Endometrial microvascular endothelial cells (primary cell): ENCODE results near the gene SPATA13. TPM values are rescaled to one million over a fixed set of nuclear protein-coding genes. Genes with fewer than 3 reads are reported as not detected.
"Not testable (repeated sequence)": the region's sequence is repeated elsewhere in the genome, so short reads cannot be mapped to it uniquely, and the experiment has no call there.

Experiments used
- in situ Hi-C: cut with HindIII; loops from 2 replicates; pipeline ENCODE4 v1.10.0; 2017; ENCODE audit warnings: low sequenced_read_pairs, low pct_unique_long_range_greater_than_20kb; ENCODE audit errors: inconsistent ontology term
- total RNA-seq: library from RNA; depleted of rRNA; stranded (reverse); fragments of >200 nt; gene quantifications from one replicate; pipeline ENCODE4 v1.2.3, GENCODE V29; 2015; ENCODE audit errors: inconsistent ontology term

Gene SPATA13
- total RNA-seq, 1 donor from 2014 or later = 9.3 TPM

DNA sequence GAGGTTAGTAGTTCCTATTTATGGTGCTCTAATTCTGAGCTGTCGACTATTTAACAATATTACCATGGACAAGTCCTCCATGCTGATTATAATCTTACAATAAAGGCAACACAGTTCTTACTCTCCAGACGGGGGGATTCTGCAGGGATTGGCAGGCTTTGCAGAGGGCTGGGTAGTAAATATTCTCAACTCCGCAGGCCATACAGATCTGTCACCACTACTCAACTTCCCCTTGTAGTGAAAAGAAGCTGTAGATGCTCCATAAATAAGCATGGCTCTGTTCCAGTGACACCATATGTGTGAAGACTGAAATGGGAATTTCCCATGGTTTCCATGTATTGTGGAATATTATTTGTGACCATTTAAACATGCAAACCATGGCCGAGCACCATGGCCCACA, 158.4 kb downstream of the SPATA13 start:
- in situ Hi-C loops = not testable (repeated sequence)

DNA sequence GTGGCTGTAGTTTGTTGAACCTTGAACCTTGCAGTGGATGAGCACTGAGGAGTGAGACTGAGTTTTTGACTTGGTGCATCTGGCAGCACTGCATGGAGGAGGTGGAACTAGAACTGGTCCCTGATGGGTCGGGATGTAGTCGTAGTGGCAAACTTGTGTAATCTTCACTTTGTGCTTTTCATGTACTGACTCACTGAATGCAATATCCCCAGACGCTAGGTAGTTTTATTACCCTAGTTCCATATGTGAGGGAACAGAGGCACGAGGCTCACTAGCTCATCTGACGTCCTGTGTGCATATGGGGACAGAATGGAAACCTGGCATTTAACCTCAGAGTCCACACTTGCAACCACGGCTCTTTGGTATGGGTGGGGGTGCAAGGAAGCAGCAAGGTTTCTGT, 159.1 kb downstream of the SPATA13 start:
- in situ Hi-C loops = not testable (repeated sequence)

DNA sequence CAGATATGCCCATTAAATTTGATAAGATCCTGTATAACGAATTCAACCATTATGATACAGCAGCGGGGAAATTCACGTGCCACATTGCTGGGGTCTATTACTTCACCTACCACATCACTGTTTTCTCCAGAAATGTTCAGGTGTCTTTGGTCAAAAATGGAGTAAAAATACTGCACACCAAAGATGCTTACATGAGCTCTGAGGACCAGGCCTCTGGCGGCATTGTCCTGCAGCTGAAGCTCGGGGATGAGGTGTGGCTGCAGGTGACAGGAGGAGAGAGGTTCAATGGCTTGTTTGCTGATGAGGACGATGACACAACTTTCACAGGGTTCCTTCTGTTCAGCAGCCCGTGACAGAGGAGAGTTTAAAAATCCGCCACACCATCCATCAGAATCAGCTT, 160.9 kb downstream of the SPATA13 start:
- in situ Hi-C loops = not testable (repeated sequence)

DNA sequence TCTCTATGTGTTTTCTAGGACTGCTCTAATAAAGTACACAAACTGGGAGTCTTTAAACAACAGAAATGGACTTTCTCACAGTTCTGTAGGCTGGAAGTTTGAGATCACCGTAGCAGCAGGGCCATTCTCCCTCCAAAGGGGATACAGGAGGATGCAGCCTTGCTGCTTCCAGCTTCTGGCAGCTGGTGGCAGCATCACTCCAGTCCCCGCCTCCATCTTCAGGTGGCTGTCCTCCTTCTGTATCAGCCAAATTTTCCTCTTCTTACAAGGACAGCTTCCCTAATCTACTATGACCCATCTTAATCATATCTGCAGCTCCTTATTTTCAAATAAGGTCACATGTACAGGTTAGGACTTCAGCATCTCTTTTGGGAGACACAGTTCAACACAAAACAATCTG, 161.9 kb downstream of the SPATA13 start:
- in situ Hi-C loops = not testable (repeated sequence)

DNA sequence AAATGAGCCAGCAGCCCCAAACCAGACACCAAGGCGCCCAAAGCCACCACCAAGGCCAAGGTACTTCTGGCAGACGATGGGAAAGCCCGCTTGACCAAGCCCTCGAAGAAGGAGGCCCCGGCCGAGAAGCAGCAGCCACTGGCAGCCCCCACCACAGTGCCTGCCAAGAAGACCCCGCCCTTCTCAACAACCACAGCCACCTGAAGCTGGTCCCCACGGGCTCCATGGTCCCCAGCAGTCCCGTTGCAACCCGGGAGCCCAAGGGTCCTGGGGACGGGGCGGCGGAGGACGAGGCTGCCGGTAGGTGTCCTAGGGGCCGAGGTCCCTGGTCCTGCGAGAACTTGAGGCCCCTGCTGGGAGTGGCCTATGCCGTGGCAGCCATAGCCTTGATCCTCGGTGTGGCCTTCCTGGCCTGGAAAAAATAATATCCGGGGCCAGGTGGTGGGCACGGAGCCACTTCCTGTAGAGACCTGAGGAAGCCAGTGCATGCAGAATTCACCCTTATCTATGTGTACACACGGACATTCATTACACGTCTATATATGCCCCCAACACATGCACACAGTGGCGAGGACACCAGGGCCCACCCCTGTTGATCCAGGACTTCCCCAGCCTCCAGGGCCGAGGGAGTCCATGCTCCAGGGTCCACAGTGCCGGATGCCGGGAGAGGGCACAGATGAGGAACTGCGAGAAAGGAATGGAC, 162.7 kb downstream of the SPATA13 start:
- in situ Hi-C loops = no loop called here

DNA sequence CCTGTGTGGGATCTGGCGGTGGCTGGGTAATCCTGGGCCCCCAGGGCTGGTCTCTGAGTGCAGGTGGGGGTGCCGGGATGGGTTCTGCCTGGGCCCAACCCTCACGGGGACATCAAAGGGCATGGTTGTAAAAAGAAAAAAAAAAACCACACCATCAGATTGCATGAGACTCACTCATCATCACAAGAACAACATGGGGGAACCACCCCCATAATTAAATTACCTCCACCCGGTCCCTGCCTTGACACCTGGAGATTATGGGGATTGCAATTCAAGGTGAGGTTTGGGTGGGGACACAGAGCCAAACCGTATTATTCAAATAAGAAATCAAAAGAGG, 163.2 kb downstream of the SPATA13 start:
- in situ Hi-C loops = no loop called here

DNA sequence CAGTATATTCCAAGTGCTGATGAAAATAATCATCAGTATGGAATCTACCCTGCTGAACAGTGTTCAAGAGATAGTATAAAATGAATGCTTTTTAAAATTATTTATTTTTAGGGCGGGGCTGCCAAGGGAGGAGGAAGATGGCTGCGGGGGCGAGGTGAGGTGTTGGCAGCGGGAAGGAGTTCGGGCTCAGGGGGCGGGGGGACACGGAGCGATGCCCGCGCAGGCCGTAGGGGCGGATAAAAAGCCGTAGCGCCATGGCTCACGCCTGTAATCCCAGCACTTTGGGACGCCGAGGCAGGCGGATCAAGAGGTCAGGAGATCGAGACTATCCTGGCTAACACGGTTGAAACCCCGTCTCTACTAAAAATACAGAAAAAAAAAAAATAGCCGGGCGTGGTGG, 167.1 kb downstream of the SPATA13 start:
- in situ Hi-C loops = not testable (repeated sequence)

DNA sequence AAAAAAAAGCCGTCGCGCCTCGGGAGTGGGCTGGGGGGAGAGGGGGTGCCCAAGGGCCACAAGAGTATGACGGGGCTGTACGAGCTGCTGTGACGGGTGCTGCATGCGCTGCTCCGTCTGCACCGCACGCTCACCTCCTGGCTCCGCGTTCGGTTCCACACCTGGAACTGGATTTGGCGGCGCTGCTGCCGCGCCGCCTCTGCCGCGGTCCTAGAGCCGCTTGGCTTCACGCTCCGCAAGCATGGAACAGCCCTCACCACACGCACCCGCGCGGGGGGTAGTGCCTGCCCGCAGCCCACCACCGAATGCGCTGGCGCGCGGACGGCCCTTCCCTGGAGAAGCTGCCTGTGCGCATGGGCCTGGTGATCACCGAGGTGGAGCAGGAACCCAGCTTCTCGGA, 167.6 kb downstream of the SPATA13 start:
- in situ Hi-C loops = no loop called here

DNA sequence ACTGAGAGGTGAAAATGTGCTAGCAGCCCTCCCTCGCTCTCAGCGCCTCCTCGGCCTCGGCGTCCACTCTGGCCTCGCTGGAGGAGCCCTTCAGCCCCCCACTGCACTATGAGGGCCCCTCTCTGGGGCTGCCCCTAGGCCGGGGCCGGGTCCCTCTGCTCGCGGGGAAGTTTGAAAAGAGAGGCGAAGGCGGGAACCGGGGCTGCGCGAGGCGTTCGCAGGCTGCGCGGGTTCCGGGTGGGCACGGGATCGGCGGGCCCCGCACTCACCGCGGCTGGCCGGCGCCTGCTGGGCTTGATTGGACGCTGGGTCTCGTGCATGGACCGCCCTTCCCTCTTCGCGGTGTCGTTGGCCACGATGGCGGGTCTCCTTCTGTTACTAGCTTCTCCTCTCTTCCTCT, 178.2 kb downstream of the SPATA13 start:
- in situ Hi-C loops = no loop called here

DNA sequence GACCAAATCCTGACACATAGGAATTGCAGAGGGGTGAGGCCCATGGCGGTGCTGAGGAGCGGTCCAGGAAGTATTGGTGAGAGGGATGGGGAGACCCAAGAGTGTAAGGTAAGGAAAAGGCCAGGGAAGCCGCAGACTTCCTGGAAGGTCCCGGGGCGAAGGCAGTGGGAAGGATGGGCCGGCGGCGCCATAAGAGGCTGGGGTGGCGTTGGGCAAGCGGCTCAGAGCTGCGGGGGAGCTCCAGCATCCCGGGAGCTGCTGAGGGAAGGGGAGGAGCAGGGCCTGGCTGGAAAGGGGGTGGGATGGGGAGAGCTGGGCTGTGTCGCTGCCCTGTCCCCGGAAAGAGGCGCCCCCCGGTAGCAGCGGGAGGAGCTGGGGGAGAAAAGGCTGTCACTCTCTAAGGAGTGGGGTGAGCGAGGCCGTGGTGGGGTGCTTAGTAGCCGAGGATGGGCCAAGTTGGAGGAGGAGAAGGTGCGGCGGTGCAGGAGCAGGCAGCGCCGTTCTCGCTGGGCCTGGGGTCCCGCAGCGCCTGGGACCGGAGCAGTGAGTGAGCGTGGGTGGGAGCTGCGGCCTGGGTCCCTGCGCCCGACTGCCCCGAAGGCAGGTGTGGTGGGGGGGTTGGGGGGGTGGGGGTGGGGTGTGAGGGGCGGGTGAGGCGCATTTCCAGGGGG, 179.6 kb downstream of the SPATA13 start:
- in situ Hi-C loops = no loop called here

DNA sequence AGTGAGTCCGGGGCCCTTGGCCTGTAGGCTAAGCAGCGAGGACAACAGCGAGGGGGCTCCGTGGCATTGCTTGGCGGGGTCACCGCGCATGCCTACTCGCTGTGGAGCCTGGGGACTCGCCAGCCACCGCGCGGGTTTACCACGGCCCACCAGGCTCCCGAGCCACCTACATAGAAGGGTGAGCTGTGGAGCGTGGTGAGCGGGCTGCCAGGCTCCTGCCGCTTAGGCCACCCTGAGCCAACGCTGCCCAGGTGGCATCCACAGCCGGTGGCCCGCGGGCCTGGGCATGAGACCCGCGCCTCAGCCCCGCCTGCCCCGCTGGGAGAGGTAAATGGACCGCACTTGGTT, 180.1 kb downstream of the SPATA13 start:
- in situ Hi-C loops = no loop called here

DNA sequence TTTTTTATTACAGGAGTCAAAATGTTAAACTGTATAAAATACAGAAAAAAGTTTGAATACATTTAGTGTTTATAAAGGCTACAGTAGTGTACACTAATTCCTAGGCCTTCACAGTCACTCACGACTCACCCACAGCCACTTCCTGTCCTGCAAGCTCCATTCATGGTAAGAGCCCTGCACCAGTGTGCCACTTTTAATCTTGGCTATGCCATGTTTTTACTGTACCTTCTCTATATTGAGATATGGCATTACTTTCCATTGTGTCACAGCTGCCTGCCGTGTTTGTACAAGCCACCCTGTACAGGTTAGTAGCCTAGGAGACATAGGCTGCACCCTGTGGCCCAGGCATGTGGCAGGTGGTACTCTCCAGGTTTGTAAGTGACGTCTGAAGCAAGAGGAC, 180.9 kb downstream of the SPATA13 start:
- in situ Hi-C loops = no loop called here

DNA sequence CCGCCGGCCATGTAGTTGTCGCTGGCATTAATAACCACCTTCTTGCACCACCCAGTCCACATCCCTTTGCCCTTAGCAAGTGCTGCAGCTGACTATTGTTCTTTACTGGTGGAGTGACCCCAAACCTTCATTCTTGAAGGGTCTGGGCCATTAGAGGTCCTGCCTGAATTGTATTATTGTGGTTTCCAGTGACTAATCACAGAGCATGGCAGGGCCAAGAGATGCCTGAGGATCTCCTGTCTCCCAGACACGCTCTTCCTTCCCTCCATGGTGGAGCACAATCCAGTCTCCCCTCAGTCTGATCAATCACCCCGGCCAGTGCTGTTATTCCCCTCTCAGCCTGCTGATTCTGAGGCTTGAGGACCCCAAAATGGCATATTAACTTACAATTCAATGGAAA, 187.9 kb downstream of the SPATA13 start:
- in situ Hi-C loops = no loop called here

DNA sequence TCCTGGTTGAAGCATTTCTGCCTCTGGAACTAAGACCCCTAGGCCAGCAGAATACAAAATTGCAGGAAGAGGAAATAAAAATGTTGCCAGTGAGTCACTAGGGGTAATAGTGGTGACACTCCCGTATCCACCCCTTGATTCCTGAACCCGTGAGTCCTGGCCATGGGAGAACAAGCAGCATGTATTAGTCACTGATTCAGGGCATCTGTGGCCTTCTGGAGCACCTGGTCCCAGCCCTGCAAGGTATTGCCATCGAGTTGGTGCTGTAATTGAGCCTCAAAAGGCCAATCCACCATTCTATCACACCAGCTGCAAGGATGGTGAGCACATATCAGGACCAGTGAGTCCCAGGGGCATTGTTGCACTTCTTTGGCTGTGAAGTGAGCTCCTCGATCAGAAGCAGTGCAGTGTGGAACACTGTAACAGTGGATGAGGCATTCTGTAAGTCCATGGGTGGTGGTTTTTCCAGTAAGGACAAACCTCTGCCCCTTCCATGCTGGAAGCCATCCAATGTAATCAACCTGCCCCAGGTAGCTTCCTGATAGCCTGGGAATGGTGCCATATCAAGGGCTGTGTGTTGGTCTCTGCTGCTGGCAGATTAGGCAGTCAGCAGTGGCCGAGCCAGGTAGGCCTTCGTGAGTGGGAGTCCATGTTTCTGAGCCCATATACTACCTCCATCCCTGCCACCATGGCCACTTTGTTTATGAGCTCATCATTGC, 188.4 kb downstream of the SPATA13 start:
- in situ Hi-C loops = no loop called here

DNA sequence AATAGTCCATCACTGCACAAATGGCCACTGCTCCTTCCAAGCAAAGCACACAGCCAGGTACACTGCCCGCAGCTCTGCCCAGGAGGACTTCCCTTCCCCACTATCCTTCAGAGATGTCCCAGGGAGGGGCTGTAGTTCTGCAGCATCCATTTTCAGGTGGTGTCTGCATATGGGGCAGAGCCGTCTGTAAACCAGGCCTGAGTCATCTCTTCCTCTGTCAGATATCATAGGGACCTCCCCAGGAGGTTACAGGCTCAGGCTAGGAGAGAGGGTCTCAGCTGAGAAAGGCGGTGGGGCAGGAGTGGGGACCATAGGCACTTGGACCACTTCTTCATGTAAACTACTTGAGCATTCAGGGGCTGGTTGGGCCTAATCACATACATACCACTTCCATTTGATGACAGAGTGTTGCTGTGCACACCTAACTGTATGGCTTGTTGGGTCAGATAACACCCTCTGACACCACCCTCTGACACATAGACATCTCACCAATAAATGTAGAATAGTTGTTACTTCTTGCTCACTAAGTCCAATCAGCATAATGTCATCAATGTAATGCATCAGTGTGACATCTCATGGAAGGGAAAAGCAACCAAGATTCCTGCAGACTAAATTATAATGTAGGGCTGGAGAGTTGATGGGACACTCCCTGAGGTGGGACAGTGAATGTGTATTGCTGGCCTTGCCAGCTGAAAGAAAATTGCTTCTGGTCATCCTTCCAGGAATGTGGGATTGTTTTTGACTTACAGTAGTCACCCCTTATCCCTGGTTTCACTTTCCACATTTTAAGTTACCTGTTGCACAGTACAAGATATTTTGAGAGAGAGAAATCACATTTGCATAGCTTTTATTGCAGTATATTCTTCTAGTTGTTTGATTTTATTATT, 189.5 kb downstream of the SPATA13 start:
- in situ Hi-C loops = not testable (repeated sequence)

DNA sequence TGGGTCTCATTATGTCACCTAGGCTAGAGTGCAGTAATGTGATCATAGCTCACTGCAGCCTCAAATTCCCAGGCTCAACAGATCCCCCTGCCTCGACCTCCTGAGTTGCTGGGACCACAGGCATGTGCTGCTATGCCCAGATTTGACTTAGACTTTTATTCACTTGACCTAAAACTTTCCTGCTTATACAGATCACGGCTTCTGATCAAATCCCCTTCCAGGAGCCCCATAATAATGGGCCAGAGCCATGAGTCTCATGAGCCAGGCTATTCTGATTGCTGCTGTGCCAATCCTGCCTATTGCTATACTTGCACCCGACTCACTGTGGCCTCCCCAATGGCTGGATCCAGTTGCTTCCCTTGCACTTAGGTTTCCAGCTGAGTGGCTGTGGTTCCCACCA, 190.9 kb downstream of the SPATA13 start:
- in situ Hi-C loops = no loop called here

DNA sequence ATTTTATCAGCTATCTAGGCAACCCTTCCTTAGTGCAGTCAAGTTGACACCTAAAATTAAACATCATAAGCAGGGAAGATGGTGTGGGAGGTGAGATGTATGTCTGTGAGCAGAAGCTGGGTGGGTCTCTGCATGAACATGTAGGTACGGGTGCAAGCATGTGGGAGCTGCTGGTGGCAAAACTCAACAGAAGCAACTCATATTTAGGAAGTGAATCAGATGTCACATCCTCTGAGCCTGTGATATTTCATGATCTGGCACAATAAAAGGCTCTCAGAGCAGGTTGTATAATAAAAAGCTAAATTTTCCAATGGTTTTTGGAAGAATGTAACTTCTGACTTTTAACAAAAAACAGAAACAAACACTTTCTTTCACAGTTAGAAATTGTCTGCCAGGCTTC, 193.2 kb downstream of the SPATA13 start:
- in situ Hi-C loops = no loop called here

DNA sequence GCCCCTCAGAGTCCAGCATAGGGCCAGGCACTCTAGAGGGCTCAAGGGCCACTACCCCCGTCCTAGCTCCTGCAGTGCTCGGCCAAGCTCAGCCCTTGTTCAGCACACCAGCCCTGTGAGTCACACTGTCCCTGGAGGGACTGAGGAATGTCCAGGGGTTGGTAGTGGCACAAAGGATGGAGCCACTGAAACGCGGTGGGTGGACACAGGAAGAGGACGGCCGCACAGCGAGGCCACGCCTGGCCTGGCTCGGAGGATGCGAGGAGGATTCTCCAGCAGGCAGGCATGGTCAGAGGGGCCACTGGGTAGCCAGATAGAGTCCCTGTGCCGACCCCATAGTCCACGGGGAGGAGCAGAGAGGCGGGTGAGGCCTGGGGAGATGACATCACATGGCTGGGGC, 194.6 kb downstream of the SPATA13 start:
- in situ Hi-C loops = no loop called here

DNA sequence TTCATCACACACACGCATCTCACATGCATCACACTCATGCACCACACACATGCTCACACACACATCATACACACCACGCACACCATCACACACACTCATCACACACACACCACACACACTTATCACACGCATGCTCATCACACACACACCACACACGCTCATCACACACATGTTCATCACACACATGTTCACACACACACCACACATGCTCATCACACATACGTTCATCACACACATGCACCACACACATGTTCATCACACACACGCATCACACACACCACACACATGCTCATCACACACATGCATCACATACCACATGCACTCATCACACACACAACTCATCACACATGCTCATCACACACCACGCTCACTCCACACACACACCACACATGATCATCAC, 195.8 kb downstream of the SPATA13 start:
- in situ Hi-C loops = no loop called here
